Peyer's patch (tissue), 4 donors: ENCODE data around the gene NOTCH2. TPM values are rescaled to one million over a fixed set of nuclear protein-coding genes. Genes with fewer than 3 reads are reported as not detected.

Source experiments
- DNase-seq, 3 donors: peaks; one replicate each; pipeline ENCODE4 v3.0.0-alpha.2; 2017 to 2019
- H3K27ac ChIP-seq, 4 donors: fragments of 200-600 bp; sonication (generic); one replicate each; pipeline ENCODE4 v1.5.1; 2016 to 2019
- H3K27me3 ChIP-seq, 2 donors: fragments of 200-600 bp; sonication (generic); one replicate each; pipeline ENCODE4 v1.5.1; 2019
- H3K36me3 ChIP-seq, 3 donors: fragments of 200-600 bp; sonication (generic); one replicate each; pipeline ENCODE4 v1.5.1; 2016 to 2019
- H3K4me1 ChIP-seq, 4 donors: fragments of 200-600 bp; sonication (generic); one replicate each; pipeline ENCODE4 v1.5.1; 2016 to 2019
- H3K4me3 ChIP-seq, 4 donors: fragments of 200-600 bp; sonication (generic); 1 replicate in 3 of 4; 2 replicates in 1 of 4; pipeline ENCODE4 v1.5.1; 2016 to 2019; ENCODE audit warnings: mild to moderate bottlenecking in 1 of 4
- H3K9me3 ChIP-seq, 4 donors: fragments of 200-600 bp; sonication (generic); one replicate each; pipeline ENCODE4 v1.5.1; 2016 to 2019; ENCODE audit warnings: mild to moderate bottlenecking in 1 of 4
- CTCF ChIP-seq, 6 experiments: fragments of 450-650 bp in 4 of 6; fragments of 200-600 bp in 2 of 6; sonication (generic) in 1 of 6; IDR thresholded peaks; one replicate each; pipeline ENCODE4 v1.5.1; 2017 to 2019; ENCODE audit warnings: antibody characterized with exemption in 6 of 6, mild to moderate bottlenecking in 3 of 6, moderate library complexity in 1 of 6
- POLR2A ChIP-seq, 2 donors: fragments of 450-650 bp; IDR thresholded peaks; one replicate each; pipeline ENCODE4 v1.5.1; 2017; ENCODE audit warnings: antibody characterized with exemption in 2 of 2, mild to moderate bottlenecking in 2 of 2, moderate library complexity in 2 of 2
- total RNA-seq, 4 donors: library from RNA; depleted of rRNA; stranded (reverse); fragments of >200 nt; gene quantifications; one replicate each; pipeline ENCODE4 v1.1.0, GENCODE V29; 2016

The NOTCH2 gene
- total RNA-seq, 4 donors from 2014 or later = 35.5 to 47.6 (median 40.3) TPM

- peak; percentile 47 to 84 (median 76) for DNase-seq
- Histone ChIP-seq H3K27me3 (no peaks in the 10 kb centered on the region), H3K27ac (no peak overlapping the region), H3K4me3 (no peak overlapping the region), H3K36me3 (no peaks in the 10 kb centered on the region), H3K4me1 (no peaks in the 10 kb centered on the region), H3K9me3 (no peaks in the 10 kb centered on the region)
- peak in 5 of 6 experiments; percentile 14 to 80 (median 75) for TF ChIP-seq CTCF (IDR thresholded peaks at IDR 0.05)
- TF ChIP-seq POLR2A (IDR thresholded peaks at IDR 0.05) = no peak
Measured at GRCh38 chr1:119870917-119871596, 198.4 kb downstream of the NOTCH2 start.

- TF ChIP-seq CTCF (IDR thresholded peaks at IDR 0.05) (no peak), POLR2A (IDR thresholded peaks at IDR 0.05) (no peak)
- no peaks in the 10 kb centered on the region for H3K9me3 ChIP-seq
- no peaks in the 10 kb centered on the region for H3K36me3 ChIP-seq
- DNase-seq = no peak
- H3K27ac ChIP-seq = no peak overlapping the region
- no peaks in the 10 kb centered on the region for H3K4me1 ChIP-seq
- no peaks in the 10 kb centered on the region for H3K27me3 ChIP-seq
- H3K4me3 ChIP-seq = no peak overlapping the region
Measured at GRCh38 chr1:119869995-119870394, 199.5 kb downstream of the NOTCH2 start.

- no peak for TF ChIP-seq CTCF (IDR thresholded peaks at IDR 0.05)
- no peak for TF ChIP-seq POLR2A (IDR thresholded peaks at IDR 0.05)
- no peak for DNase-seq
- H3K4me3 ChIP-seq = no peak overlapping the region
- H3K27ac ChIP-seq = no peak overlapping the region
- H3K9me3 ChIP-seq = no peaks in the 10 kb centered on the region
- H3K4me1 ChIP-seq = no peaks in the 10 kb centered on the region
- no peaks in the 10 kb centered on the region for H3K27me3 ChIP-seq
- no peaks in the 10 kb centered on the region for H3K36me3 ChIP-seq
Measured at GRCh38 chr1:119868176-119868575, 201.3 kb downstream of the NOTCH2 start.

- no peak overlapping the region for H3K4me3 ChIP-seq
- H3K27ac ChIP-seq = no peak overlapping the region
- H3K9me3 ChIP-seq = no peaks in the 10 kb centered on the region
- H3K27me3 ChIP-seq = no peaks in the 10 kb centered on the region
- no peaks in the 10 kb centered on the region for H3K36me3 ChIP-seq
- peaks cover 0 to 2% (median 0%) of the 10 kb centered on the region in 4 donors for H3K4me1 ChIP-seq
- DNase-seq = no peak
- TF ChIP-seq CTCF (IDR thresholded peaks at IDR 0.05) (no peak), POLR2A (IDR thresholded peaks at IDR 0.05) (no peak)
Measured at GRCh38 chr1:119866451-119866850, 203.0 kb downstream of the NOTCH2 start.

- H3K36me3 ChIP-seq = no peaks in the 10 kb centered on the region
- TF ChIP-seq CTCF (IDR thresholded peaks at IDR 0.05) = no peak
- no peak for TF ChIP-seq POLR2A (IDR thresholded peaks at IDR 0.05)
- no peak overlapping the region for H3K4me3 ChIP-seq
- no peaks in the 10 kb centered on the region for H3K9me3 ChIP-seq
- DNase-seq = no peak
- no peaks in the 10 kb centered on the region for H3K27me3 ChIP-seq
- no peak overlapping the region for H3K27ac ChIP-seq
- peaks cover 0 to 10% (median 0%) of the 10 kb centered on the region in 4 donors for H3K4me1 ChIP-seq
Measured at GRCh38 chr1:119865627-119866026, 203.8 kb downstream of the NOTCH2 start.
